ENCODE results near the gene ZDHHC13. TPM values are rescaled to one million over a fixed set of nuclear protein-coding genes. Genes with fewer than 3 reads are reported as not detected.

The ZDHHC13 gene
- total RNA-seq, 1 donor: 20.3 TPM

- no peak overlapping the region for H3K4me3 ChIP-seq (ENCODE audit: low read depth, low read length)
- DNase-seq (ENCODE audit: low read depth): no peak
- TF ChIP-seq CTCF (IDR thresholded peaks at IDR 0.05; ENCODE audit: insufficient read depth, low read depth, low read length): no peak
These were observed 70.9 kb downstream of the ZDHHC13 start for GRCh38 chr11:19187833-19188258.

- DNase-seq (ENCODE audit: low read depth): no peak
- H3K4me3 ChIP-seq (ENCODE audit: low read depth, low read length): no peak overlapping the region
- no peak for TF ChIP-seq CTCF (IDR thresholded peaks at IDR 0.05; ENCODE audit: insufficient read depth, low read depth, low read length)
These were observed 74.7 kb downstream of the ZDHHC13 start for GRCh38 chr11:19191530-19192169.

GRCh38 chr11:19193916-19194315 is 76.9 kb downstream of the ZDHHC13 start:
- no peak for DNase-seq (ENCODE audit: low read depth)
- no peak overlapping the region for H3K4me3 ChIP-seq (ENCODE audit: low read depth, low read length)
- TF ChIP-seq CTCF (IDR thresholded peaks at IDR 0.05; ENCODE audit: insufficient read depth, low read depth, low read length): no peak

- no peak overlapping the region for H3K4me3 ChIP-seq (ENCODE audit: low read depth, low read length)
- DNase-seq (ENCODE audit: low read depth): no peak
- TF ChIP-seq CTCF (IDR thresholded peaks at IDR 0.05; ENCODE audit: insufficient read depth, low read depth, low read length): no peak
These were observed 77.8 kb downstream of the ZDHHC13 start for GRCh38 chr11:19194620-19195308.

GRCh38 chr11:19196432-19196831 is 79.5 kb downstream of the ZDHHC13 start:
- DNase-seq (ENCODE audit: low read depth): no peak
- TF ChIP-seq CTCF (IDR thresholded peaks at IDR 0.05; ENCODE audit: insufficient read depth, low read depth, low read length): no peak
- H3K4me3 ChIP-seq (ENCODE audit: low read depth, low read length): no peak overlapping the region

GRCh38 chr11:19199048-19199447 is 82.1 kb downstream of the ZDHHC13 start:
- no peak for TF ChIP-seq CTCF (IDR thresholded peaks at IDR 0.05; ENCODE audit: insufficient read depth, low read depth, low read length)
- no peak overlapping the region for H3K4me3 ChIP-seq (ENCODE audit: low read depth, low read length)
- DNase-seq (ENCODE audit: low read depth): no peak
